CD4-positive, alpha-beta T cell treated with Interleukin-17A for 4 hours (primary cell): Measurements from ENCODE around the gene OLFM1.
"Not testable (repeated sequence)": the region's sequence is repeated elsewhere in the genome, so short reads cannot be mapped to it uniquely, and the experiment has no call there.

Experiments
- DNase-seq: peaks from one replicate; pipeline ENCODE4 v3.0.0-alpha.2; 2020; ENCODE audit warnings: mixed read lengths

Gene OLFM1

DNA sequence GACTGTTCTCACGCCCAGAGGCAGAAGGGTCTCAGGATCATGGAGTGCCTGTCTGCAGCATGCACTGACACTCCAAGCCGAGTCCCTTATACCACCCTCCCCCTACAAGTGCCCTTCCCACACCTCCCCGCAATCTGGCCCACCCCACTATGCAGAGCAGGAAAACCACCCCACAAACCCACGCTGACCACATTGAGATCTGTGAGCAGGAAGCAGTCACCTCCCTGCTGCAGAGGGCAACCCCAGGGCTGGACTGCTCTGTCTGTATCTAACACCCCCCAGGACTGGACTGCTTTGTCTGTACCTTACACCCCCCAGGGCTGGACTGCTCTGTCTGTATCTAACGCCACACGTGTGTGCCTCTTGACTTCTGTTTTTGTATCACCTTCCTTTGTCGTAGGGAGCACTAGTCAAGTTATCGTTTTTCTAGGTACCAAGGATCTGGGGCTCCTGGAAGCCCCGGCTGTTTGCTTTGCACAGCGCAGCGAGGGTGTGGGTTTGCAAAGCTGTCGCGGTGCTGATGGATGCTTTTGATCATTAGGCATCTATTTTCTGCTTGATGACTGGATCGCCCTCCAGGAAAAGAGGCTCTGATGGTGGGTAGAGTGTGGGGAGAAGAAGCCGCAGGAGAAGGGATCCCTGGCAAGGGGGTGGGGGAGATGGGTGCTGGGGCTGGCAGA is 21.5 kb downstream of the OLFM1 start:
- DNase-seq, result no peak

DNA sequence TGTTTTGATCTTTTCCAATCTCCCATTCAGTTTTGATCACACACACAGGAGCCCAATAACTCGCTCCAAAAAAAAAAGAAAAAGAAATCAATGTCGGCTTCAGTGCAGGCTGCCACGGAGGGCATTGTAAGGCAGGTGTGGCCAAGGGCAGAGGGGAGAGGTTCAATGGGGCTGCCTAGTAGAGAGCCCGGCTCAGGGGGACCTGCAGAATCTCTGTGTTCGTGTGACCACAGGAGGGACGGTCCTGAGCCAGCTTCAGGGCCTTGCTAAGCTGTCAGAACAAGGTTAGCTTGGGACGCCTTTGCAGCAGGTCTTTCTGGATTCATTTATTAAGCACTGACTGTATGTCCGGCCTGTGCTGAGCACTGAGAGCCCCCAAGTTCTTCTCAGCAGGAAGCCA is 22.2 kb downstream of the OLFM1 start:
- DNase-seq, result no peak

DNA sequence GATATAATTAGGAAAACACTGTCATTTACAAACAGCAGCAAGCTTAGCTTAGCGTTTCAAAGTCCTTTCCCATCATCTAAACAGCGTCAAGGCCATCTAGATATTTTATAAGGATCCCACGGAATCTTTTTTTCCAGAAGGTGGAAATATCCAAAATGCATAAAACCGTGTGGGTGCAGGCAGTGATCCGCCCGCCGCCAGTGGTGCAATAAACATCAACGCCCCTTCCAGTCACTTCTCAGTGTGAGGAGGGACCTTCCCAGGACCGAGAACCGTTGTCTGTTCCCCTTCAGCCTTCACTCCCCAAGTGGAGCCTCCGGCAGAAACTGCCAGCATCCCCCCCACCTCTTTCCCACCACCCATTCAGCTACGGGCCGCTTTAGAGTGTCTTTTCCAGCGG is 22.9 kb downstream of the OLFM1 start:
- no peak for DNase-seq

DNA sequence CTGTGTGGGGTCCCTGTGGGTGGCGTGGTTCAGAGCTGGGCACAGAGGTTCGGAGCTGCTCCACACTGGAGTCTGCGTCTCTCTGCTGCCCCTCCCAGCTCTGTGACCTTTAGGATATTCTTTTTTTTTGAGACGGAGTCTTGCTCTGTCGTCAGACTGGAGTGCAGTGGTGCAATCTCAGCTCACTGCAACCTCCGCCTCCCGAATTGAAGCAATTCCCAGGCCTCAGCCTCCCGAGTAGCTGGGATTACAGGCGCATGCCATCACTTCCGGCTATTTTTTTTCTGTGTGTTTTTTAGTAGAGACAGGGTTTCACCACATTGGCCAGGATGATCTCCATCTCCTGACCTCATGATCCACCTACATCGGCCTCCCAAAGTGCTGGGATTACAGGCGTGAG is 24.1 kb downstream of the OLFM1 start:
- DNase-seq, result not testable (repeated sequence)

DNA sequence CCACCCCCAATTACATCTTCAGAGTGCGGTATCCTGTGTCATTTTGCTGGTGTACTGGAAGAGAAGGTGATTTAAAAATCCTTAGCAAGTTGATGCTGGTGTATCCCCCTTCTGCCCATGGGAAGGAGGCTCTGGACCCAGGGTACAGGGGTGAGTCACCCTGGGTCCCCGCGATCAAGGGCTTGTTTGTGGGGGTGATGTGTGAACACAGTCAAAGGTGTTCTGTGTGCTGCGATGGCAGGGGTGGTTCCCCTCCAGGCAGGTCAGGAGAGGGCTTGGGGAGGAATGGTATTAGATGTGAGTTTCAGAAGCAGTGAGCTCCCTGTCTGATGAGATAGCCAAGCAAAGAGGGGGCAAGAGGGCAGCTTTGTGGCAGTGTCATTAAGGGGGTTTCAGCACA is 28.9 kb downstream of the OLFM1 start:
- no peak for DNase-seq

DNA sequence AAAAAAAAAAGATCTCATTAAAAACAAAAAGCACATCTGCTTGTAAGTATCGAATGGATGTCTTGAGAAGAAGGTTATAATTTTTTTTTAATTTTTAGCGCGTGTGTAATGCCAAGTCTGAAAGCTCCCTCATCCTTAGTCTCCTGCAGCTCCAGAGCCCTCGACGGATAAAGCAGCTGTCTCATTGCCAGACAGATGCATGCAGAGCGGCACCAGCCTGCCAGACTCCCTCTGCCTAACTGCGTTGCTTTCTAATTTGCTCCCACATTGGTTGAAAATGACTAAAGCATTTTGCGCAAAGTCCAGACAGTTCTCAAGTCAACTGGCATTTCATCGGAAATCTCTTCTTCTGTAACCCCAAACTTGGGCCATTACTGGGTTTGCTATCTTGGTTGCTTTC is 29.4 kb downstream of the OLFM1 start:
- DNase-seq, result no peak

DNA sequence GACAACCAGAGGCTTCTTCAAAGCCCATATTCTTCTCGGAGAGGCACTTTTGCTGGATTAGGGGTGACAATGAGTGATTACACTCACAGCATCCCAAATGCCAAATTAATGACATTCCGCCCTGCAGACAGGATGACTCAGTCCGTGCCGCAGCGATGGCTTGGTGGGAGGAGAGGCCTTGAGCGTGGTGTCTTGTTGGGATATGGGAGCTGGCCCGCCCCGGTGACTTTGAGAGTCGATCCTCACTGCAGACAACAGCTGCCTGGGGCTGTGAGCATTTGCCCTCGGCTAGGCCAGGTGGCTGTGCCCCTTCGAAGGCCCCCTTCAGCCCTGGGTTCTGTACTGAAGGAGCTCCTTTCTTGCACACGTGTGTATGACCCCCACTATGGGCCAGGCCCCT is 29.8 kb downstream of the OLFM1 start:
- DNase-seq, result no peak

DNA sequence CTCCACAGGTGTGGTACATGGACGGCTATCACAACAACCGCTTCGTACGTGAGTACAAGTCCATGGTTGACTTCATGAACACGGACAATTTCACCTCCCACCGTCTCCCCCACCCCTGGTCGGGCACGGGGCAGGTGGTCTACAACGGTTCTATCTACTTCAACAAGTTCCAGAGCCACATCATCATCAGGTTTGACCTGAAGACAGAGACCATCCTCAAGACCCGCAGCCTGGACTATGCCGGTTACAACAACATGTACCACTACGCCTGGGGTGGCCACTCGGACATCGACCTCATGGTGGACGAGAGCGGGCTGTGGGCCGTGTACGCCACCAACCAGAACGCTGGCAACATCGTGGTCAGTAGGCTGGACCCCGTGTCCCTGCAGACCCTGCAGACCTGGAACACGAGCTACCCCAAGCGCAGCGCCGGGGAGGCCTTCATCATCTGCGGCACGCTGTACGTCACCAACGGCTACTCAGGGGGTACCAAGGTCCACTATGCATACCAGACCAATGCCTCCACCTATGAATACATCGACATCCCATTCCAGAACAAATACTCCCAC is 32.1 kb downstream of the OLFM1 start:
- no peak for DNase-seq

DNA sequence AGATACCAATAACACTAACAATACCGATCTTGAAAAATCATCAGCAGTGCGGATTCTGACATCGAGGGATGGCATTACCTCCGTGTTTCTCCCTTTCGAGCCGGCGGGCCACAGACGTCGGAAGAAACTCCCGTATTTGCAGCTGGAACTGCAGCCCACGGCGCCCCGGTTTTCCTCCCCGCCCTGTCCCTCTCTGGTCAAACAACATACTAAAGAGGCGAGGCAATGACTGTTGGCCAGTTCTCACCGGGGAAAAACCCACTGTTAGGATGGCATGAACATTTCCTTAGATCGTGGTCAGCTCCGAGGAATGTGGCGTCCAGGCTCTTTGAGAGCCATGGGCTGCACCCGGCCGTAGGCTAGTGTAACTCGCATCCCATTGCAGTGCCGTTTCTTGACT is 32.8 kb downstream of the OLFM1 start:
- no peak for DNase-seq

DNA sequence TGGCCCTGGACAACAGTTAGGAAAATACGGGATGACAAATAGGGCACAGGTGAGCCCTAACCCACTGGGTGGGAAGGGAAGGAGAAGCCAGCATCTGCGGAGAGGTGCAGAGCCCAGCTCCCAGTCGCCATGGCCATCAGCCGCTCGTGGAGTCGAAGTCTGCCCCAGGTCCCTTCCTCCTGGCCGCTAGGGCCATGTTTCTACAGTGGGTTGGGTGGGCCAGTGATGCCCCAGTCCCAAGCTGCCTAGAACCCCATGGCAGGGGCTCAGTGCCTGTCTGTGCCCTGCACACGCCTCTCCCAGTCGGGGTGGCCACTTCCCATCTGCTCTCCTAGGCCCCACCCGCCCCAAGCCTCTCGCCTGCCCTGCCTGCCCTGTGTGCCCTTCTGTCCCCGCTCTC is 34.8 kb downstream of the OLFM1 start:
- no peak for DNase-seq

DNA sequence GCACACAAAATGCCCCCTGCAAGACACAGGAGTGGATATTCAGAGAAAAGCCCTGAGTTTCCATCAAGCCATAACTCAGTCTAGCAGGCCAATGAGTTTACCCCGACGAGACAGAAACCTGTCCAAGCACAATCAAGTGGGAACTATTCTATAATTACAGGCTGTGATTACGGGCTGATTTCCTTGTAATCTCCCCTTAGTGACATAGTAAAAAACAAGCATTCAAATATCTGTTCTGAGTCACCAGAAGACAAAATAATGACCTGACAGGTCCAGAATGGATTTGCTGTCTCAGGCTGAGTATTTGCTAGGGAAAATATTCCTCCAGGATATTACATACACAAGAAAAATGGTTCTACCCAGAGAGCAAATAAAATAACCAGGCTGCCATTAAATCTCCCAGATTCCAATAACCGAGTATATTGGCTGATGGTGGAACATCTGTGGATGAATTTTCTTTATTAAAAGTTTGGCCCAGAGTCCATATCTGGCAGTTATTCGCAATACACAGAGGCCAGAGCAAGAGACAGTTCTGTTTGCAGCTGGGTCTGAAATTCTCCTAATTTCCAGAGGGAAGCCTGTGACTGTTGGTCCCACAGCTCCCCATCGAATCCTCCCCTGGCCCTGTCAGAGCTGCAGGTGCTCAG is 35.8 kb downstream of the OLFM1 start:
- DNase-seq, result no peak

DNA sequence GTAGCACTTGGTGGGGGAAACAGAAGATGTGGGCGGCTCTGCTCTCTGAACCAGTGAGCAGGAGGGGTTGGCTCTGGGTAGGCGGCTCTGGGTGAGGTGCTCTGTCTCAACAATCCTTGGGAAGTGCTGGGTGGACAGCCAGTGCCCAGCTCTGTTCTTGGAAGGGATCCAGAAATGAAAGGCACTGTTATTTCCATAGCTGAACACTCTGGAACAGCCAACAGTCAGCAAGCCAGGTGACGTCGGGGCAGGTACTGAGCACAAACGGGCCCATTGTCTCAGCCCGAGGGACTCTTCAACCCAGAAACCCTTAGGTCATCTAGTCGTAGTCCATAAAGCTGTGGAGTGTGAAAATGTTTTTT is 36.3 kb downstream of the OLFM1 start:
- no peak for DNase-seq

DNA sequence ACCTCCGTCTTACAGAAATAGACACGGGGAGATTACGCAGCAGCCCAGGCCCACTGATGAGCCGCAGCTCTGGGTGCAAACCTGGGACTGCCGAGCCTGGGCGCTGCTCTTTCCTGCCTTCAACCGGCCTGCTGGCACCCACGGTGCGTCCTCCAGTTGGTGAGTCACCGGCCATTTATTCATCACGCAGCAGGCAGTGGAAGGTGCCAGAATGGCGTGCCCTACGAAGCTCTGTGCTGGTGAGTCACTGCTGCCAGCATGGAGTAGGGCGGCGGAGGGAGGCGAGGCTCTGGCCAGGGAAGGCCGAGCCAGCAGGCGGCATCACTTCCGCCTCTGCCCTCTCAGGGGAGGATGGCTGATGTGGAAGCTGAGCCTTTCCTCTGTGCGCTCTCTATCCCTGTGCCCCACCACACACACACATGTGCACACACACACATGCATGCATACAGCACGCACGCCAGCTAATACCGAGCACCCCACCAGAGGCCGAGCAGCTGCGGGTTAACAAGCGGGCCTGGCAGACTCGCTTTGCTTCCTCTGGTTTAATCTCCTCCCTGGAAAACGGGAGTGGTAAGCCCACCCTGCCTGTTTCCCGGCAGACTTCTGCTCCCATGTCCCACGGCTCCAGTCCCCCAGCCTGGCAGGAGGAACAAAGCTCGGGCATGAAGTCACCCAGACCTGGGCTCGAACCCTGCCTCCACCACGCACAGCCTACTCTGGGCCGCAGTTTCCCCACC is 39.2 kb downstream of the OLFM1 start:
- DNase-seq, result no peak

DNA sequence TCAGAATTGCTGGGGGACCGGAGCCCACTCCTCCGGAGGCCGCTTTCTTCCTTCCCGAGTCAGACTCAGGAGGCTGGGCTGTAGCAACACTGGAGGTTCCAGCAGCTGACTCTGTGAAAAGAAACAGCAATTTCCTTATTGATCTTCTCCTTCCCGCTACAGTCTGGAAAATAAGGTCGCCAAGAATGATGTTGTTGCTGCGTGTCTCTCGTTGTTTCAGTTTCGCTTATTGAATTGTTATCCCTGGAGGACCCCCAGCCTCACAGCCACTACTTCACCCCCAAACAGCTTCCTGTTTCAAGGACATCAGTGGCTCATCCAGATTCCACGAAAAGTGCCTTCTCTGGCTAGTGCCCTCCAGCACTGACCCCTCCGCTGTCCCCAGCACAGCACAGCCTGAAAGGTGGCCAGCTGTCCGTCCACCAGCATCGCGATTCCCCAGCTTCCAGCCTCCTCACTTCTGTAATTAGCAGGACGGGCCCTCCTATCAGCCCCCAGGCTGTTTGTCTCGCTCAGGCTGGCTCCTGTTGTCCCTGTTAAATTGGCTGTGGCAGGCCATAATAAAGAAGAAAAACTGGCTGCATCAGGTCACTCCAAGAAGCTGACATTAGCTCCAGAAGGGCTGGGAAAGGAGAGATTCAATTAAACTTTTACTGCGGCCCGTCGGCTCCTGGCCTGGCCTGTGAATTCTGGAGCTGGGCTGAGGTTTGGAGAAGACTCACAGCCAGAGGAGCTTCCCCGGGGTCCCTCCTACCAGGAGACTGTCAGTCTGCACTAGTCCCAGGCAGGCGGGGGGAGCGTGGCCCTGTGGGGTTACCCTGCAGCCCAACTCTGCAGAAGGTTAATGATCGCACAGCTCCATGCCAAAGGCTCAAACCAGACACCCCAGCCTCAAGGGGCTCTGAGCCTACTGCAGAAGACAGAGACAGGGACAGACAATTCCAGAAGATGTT is 40.5 kb downstream of the OLFM1 start:
- DNase-seq, result no peak

DNA sequence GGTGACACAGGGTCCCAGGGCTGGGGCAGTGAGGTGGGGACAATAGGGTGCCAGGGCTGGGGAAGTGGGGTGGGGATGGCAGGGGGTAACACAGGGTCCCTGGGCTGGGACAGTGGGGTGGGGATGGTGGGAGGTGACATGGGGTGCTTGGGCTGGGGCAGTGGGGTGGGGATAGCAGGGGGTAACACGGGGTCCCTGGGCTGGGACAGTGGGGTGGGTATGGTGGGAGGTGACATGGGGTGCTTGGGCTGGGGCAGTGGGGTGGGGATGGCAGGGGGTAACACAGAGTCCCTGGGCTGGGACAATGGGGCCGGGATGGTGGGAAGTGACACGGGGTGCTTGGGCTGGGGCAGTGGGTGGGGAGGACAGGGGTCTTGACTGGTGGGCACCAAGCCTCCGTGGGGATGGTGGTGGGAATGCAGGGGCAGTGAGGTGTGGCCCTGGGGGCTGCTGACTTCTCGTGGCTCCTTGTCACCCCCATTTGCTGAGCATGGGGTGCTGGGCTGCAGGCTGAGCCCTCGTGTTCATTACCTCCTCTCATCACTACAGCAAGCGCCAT is 41.7 kb downstream of the OLFM1 start:
- DNase-seq, result no peak

DNA sequence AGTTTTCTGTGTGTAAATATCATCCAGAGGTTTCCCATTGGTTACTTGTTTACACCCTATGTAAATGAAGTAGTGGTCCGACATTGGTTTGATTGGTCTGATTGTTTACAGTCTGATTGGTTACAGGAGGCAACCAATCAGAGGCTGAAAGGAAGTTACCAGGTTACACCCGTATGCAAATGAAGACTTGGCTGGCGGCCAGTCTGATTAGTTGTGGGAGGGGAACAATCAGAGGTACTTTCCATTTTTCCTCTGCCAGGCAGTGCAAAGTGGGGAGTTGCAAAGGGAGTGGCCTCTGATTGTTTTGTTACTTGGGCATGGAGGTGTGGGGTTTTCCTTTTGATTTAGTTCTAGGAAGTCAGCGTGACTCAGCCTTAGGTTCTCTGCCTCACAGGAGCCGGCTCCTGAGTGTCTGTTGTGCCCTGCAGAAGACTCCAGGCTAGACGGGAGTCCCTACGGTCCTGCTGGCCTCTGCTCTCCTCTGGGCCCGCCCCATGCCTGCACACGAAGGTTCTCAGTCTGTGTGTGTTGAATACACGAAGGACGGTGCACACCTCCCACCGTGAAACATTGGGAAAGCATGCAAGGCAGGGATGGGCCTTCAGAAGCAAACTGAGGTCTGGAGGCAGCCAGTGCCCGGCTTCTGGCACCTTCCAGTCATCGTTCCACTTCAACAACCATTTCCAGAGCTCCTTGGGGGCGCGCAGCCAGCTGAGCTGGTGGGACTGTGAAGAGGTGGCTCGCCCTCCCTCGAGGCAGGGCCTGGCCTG is 42.9 kb downstream of the OLFM1 start:
- DNase-seq, result no peak

DNA sequence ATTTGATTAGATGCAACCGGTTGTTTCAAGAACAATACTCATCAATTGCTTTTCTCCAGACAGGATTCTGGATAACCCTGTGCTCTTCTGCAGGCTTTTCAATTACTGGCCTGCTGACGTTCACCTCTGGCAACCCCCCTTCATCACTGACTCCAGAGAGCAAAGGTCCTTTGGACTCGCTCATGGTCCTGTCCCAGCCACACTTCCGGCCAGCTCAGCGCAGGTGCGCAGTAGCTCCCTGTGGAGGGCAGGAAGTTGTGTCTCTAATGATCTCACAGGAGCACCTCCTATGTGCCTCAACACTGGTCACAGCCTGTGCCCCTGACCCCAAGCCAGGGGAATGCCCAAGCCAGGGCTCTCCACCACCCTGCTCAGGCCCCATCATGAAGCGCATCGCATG is 44.0 kb downstream of the OLFM1 start:
- no peak for DNase-seq

DNA sequence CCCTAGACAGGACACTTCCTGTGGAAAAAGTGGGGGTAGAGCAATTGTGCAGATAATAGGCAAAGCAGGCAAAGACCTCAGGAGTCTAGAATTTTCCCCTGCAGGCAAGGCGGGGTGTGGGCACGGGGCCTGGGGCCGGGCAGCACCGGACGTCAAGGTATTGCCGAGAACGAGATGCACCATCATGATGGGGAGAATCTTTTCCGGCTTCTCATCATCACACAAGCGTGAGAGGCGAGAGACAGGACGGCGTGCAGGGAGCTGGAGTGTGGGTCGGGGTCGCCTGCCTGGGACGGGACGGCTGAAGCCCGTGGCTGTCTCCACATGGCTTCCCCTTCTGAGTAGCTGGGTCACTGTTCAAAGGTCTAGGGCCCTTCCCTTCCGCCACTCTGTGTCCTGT is 44.5 kb downstream of the OLFM1 start:
- DNase-seq, result no peak

DNA sequence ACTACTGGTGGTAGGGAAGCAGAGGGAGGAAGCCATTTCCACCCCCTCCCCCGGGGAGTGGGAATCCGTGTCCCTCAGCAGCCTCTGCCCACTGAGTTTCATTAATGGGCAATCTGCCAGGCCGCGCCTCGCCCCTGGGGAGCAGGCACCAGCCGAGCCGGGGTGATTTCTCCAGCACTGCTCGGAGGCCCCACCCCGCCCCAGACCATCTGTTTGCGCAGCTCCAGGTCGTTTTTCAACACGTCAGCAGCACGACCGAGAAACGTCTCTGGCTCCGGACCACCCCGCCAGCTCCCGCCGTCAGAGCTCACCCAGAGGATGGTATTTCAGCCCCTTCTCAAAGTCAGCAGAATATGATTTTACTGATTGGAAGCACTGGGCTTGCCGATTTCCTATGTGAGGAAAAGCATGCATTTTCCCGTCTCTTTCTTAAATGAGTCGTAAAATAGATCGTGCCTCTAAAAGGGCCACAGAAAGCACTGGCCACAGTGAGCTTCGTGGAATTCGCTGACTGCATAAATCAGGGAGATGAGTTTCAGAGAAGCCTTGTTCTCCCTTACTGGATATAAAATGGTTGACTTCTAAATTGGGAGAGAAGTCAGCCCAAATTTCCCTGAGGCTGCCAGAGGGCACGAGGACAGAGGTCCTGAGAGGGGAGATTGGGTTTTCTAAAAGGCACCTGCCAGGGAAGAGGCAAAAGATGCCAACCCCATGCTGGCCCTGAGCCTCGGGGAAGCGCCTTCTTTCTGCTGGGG is 47.0 kb downstream of the OLFM1 start:
- no peak for DNase-seq

DNA sequence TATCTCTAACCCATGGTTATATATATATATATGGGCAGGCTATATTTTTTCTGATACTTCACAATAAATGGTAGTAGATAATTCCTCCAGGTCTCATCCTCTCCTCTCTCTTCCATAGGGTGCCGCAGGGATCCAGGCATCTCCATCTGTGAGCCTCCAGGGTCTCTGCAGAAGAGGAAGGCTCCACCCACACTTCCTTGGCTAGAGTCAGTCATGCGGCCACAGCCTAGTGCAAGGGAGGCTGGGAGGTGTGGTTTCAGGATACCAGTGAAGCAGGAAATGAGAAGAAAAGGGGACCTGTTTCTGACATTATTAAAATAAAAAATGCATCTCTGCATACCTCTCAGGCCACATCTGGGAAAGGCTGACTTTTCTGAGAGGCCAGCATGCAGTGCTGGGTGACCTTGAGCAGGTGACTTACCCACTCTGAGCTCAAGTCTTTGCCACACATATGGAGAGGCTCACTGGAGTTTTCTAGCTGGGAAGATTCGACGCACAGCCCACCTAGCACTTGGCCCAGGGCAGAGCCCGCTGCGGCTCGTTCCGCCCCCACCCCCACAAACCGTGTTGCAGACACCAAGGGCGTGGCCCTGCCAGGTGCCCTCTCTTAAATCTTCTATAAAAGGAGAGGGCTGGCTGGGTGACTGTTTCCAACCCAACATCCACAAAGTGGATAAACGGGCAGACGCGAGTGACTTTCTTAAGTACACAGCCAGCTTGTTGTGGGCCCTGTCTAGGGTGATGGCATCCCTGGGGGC is 47.9 kb downstream of the OLFM1 start:
- no peak for DNase-seq
